HepG2 (cell line): ENCODE measurements around the gene OSR1.

Source experiments
- AHR ChIP-seq: IDR thresholded peaks from 2 replicates; pipeline ENCODE4 v1.6.1; 2018; ENCODE audit warnings: missing genetic modification reagents, missing compliant biosample characterization
- RNF2 ChIP-seq: fragments of 450-650 bp; conservative IDR thresholded peaks from 2 replicates; pipeline ENCODE4 v1.6.1; 2016; ENCODE audit warnings: low read depth
- RXRB ChIP-seq: IDR thresholded peaks from 2 replicates; pipeline ENCODE4 v1.6.1; 2016; ENCODE audit warnings: borderline replicate concordance, missing genetic modification reagents, missing compliant biosample characterization
- ZBTB21 ChIP-seq: sonication (generic); formaldehyde crosslinking; IDR thresholded peaks from 2 replicates; pipeline ENCODE4 v1.4.0; 2020; ENCODE audit warnings: missing genetic modification reagents
- ZNF274 ChIP-seq: sonication (generic); formaldehyde crosslinking; IDR thresholded peaks from 2 replicates; pipeline ENCODE4 v1.5.1; 2020; ENCODE audit warnings: mild to moderate bottlenecking, missing genetic modification reagents
- ZNF772 ChIP-seq: sonication (generic); formaldehyde crosslinking; IDR thresholded peaks from 2 replicates; pipeline ENCODE4 v1.5.0; 2020; ENCODE audit warnings: mild to moderate bottlenecking, missing genetic modification reagents
- TF ChIP-seq, protein P1 (sequence below): sonication (generic); formaldehyde crosslinking; IDR thresholded peaks from 2 replicates; pipeline ENCODE4 v1.4.0; 2020; ENCODE audit warnings: missing genetic modification reagents, borderline replicate concordance

DNA sequence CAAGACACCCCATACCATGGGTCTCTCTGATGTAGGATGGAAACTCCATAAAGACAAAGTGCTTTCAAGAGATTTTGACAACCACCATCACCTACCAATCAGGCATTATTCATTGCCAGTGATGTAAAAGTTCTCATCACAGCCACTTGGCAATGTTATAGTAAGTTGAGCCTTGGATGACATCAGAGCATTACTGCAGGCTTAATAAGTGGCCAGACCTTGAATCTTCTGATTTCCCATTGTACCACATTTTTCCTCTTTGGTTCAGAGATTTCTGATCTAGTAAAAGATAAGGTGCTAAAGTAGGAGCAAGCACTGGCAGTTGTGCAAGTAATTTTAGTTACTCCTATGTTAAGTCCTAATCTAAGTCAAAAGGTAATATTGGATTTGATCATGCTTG, 36.5 kb downstream of the OSR1 start:
- TF ChIP-seq AHR (no peak), RXRB (CRISPR knock-in tag) (no peak), ZNF274 (CRISPR knock-in tag) (no peak), RNF2 (no peak), ZBTB21 (CRISPR knock-in tag) (no peak; the same call in 1 of the 2 replicates), ZNF772 (CRISPR knock-in tag) (no peak)
- TF ChIP-seq, protein P1, sequence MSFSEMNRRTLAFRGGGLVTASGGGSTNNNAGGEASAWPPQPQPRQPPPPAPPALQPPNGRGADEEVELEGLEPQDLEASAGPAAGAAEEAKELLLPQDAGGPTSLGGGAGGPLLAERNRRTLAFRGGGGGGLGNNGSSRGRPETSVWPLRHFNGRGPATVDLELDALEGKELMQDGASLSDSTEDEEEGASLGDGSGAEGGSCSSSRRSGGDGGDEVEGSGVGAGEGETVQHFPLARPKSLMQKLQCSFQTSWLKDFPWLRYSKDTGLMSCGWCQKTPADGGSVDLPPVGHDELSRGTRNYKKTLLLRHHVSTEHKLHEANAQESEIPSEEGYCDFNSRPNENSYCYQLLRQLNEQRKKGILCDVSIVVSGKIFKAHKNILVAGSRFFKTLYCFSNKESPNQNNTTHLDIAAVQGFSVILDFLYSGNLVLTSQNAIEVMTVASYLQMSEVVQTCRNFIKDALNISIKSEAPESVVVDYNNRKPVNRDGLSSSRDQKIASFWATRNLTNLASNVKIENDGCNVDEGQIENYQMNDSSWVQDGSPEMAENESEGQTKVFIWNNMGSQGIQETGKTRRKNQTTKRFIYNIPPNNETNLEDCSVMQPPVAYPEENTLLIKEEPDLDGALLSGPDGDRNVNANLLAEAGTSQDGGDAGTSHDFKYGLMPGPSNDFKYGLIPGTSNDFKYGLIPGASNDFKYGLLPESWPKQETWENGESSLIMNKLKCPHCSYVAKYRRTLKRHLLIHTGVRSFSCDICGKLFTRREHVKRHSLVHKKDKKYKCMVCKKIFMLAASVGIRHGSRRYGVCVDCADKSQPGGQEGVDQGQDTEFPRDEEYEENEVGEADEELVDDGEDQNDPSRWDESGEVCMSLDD (CRISPR knock-in tag): no peak
